22Rv1 (cell line): ENCODE data around the gene TMEM212.

Source experiments
- H3K27ac ChIP-seq: fragments of 450-650 bp; 2 replicates; pipeline ENCODE4 v1.5.1; 2017
- ZFX ChIP-seq: fragments of 450-650 bp; IDR thresholded peaks from 2 replicates; pipeline ENCODE4 v1.6.1; 2017; ENCODE audit warnings: antibody characterized with exemption, borderline replicate concordance
- TF ChIP-seq, protein P1 (sequence below): fragments of 450-650 bp; IDR thresholded peaks from 2 replicates; pipeline ENCODE4 v1.5.1; 2017; ENCODE audit warnings: mild to moderate bottlenecking

TMEM212 gene

DNA sequence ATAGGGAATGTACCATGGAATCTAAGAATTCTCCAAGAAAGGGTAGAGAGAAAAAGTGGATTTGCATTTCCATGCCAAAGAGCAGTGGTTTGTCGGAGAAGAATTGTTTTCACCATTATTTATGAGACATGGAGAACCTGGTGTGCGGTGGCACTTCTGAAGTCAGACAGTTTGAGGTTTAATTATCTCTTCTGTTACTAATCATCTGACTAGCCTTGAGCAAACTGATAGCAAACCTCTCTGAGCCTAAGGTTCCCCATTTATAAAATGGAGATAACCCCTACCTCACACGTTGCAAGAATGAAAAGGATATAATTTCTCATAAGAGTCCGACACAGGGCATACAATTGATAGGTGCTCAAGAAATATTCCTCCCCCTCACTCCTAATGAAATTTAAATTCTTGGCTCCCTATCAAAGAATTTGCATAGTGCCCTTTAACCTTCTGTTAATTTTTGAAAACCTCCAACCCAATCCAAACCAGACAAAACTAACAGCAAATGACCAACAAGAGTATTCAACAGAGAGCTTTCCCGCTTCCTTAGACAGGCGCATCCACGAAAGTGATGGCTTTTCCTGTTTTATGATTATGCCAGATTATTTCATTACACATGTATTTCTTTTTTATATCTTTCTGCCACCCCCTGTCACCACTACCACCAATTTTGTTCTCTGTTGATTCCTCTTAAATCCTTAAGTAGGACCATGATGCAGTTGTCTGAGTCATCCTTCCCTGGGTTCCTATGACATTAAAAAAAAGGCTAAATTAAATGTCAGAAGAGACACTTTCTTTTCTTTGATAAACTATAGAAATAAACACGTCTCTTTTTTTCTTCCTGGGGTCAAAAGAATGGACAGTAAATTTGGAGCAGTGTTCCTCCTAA, 28.5 kb downstream of the TMEM212 start:
- H3K27ac ChIP-seq = no peak overlapping the region
- TF ChIP-seq, protein P1, sequence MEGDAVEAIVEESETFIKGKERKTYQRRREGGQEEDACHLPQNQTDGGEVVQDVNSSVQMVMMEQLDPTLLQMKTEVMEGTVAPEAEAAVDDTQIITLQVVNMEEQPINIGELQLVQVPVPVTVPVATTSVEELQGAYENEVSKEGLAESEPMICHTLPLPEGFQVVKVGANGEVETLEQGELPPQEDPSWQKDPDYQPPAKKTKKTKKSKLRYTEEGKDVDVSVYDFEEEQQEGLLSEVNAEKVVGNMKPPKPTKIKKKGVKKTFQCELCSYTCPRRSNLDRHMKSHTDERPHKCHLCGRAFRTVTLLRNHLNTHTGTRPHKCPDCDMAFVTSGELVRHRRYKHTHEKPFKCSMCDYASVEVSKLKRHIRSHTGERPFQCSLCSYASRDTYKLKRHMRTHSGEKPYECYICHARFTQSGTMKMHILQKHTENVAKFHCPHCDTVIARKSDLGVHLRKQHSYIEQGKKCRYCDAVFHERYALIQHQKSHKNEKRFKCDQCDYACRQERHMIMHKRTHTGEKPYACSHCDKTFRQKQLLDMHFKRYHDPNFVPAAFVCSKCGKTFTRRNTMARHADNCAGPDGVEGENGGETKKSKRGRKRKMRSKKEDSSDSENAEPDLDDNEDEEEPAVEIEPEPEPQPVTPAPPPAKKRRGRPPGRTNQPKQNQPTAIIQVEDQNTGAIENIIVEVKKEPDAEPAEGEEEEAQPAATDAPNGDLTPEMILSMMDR = no peak
- no peak for TF ChIP-seq ZFX

DNA sequence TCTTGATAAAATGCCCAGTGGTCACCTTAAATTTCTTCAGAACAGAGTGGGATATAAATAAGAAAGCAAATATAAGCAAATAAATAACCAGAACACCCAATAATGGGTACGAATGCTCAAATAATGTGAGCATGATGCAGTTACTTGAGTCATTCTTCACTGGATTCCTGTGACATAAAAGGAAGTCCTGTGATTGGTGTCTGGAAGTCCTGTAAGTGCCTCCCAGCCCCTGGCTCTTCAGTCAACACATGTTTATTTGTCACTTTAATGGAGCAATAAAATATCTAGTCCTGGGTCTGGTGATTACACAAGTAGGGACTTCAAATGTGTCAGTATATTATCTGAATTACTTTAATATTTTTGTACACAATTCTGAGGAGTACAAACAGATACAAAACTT, 30.4 kb downstream of the TMEM212 start:
- no peak for TF ChIP-seq ZFX
- TF ChIP-seq, protein P1 = no peak
- H3K27ac ChIP-seq = no peak overlapping the region

DNA sequence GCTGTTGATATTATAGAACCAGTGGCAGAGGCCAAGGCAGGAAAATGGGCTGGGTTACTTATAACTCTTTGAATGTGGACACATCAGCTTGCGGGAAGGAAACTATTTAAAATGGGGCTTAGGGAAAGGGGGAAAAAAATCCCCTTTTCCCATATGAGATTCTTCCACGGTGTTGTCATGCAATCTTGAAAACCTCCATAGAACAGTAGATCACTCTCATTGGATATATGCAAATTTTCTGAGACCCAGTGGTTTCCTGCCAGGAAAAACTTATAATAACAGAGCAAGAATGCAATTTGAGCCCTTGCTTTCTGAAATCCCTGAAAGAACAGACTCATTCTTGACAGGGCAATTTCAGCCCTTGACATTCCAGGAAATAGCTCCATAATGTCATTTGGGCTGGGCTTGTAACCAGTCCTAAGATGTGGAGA, 31.1 kb downstream of the TMEM212 start:
- TF ChIP-seq, protein P1 = no peak
- no peak for TF ChIP-seq ZFX
- H3K27ac ChIP-seq = no peak overlapping the region

DNA sequence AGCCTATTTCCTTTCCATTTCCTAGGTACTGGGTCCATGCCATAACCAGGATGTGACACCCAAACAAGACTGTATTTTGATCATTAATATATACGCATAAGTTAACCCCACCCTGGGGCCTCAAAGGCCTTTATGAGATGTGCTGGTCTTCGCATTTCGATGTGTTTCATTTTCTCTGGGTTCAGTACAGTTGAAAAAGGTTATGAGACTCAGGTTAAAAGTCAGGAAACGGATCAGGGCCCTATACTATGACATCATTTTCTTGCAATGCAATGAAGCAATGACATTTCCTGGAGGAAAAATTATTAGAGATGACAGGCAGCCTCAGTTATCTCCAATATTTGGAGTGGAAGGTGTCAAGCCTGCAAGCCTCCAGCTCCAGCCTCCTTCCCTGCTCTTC, 31.7 kb downstream of the TMEM212 start:
- H3K27ac ChIP-seq = no peak overlapping the region
- TF ChIP-seq, protein P1 = no peak
- no peak for TF ChIP-seq ZFX

DNA sequence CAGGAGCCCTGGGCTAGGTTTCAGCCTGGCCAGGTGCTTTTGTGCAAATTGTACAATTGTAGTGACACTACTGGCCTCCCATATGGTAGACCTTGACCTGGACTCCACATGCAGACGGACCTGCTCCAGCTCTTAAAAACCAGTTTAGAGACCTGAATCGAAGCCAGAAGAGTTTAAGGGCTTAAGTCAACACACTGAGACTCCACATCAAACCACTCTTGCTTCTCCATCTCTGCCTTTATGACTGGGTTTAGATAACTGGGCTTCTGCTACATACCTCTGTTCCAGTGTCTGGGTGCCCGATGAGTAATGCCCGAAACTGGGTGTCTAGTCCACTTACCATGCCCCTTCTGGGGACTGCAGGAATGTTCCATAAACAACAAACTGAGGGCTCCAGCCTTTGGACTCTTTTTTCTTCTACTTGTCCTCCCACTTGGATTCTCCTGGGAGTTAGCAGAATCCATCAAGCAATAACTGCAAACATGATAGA, 32.8 kb downstream of the TMEM212 start:
- no peak overlapping the region for H3K27ac ChIP-seq
- TF ChIP-seq, protein P1 = no peak
- TF ChIP-seq ZFX = no peak

DNA sequence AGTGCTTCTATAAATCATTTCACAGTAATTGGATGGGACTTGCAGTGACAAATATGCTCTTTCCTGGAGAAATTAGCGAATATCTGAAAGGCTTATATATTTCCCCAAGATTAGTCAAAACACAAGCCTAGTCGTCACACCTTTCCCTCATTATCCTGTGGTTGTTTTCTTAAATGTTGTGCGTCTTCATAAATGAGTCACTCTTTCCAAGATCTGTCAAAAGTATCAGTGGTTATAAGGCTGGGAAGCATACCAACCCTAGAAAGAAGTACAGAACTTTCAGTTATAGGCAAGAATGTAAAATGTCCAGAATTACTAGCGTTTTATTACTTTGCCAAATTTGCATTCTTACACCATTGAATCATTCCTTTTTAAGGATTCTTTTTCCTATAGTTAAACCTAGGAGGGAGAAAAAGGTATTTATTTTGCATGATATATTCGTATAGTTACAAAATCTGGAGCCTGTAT, 33.6 kb downstream of the TMEM212 start:
- no peak for TF ChIP-seq ZFX
- TF ChIP-seq, protein P1 = no peak
- no peak overlapping the region for H3K27ac ChIP-seq
